ENCODE results near the gene BHLHA15.

The BHLHA15 gene

GRCh38 chr7:98228801-98229200 is 17.6 kb downstream of the BHLHA15 start:
- DNase-seq = no peak

GRCh38 chr7:98229441-98229840 is 18.2 kb downstream of the BHLHA15 start:
- DNase-seq = no peak

GRCh38 chr7:98229991-98230745 is 18.9 kb downstream of the BHLHA15 start:
- DNase-seq = no peak

GRCh38 chr7:98230746-98231471 is 19.7 kb downstream of the BHLHA15 start:
- no peak for DNase-seq

GRCh38 chr7:98231493-98232262 is 20.4 kb downstream of the BHLHA15 start:
- no peak for DNase-seq

- DNase-seq = no peak
Measured at GRCh38 chr7:98232263-98232585, 21.0 kb downstream of the BHLHA15 start.

GRCh38 chr7:98232799-98233198 is 21.6 kb downstream of the BHLHA15 start:
- DNase-seq = no peak

- no peak for DNase-seq
Measured at GRCh38 chr7:98233219-98234070, 22.2 kb downstream of the BHLHA15 start.

GRCh38 chr7:98234429-98235147 is 23.3 kb downstream of the BHLHA15 start:
- no peak for DNase-seq

GRCh38 chr7:98235901-98236300 is 24.7 kb downstream of the BHLHA15 start:
- DNase-seq = no peak

GRCh38 chr7:98236355-98237185 is 25.3 kb downstream of the BHLHA15 start:
- no peak for DNase-seq

GRCh38 chr7:98238076-98238475 is 26.8 kb downstream of the BHLHA15 start:
- no peak for DNase-seq

- DNase-seq = no peak
Measured at GRCh38 chr7:98238976-98239375, 27.7 kb downstream of the BHLHA15 start.

- DNase-seq = no peak
Measured at GRCh38 chr7:98240961-98241673, 29.9 kb downstream of the BHLHA15 start.

GRCh38 chr7:98241674-98242241 is 30.5 kb downstream of the BHLHA15 start:
- DNase-seq = no peak

- DNase-seq = no peak
Measured at GRCh38 chr7:98242342-98242741, 31.1 kb downstream of the BHLHA15 start.

GRCh38 chr7:98242934-98243333 is 31.7 kb downstream of the BHLHA15 start:
- DNase-seq = no peak

- no peak for DNase-seq
Measured at GRCh38 chr7:98244871-98245270, 33.6 kb downstream of the BHLHA15 start.

- no peak for DNase-seq
Measured at GRCh38 chr7:98248156-98248555, 36.9 kb downstream of the BHLHA15 start.

- no peak for DNase-seq
Measured at GRCh38 chr7:98249106-98249505, 37.9 kb downstream of the BHLHA15 start.

Measured in NCI-H1436 (cell line).